HG02763 (cell line): ENCODE measurements around the gene SBNO1.
"Not testable (repeated sequence)": the region's sequence is repeated elsewhere in the genome, so short reads cannot be mapped to it uniquely, and the experiment has no call there.

Experiments
- ATAC-seq: cut with Tn5 transposase; IDR thresholded peaks from one replicate; pipeline ENCODE4 v1.9.1; 2021; ENCODE audit warnings: mild to moderate bottlenecking, moderate library complexity; ENCODE audit not compliant: unreplicated experiment

Gene SBNO1

GRCh38 chr12:123250471-123251383, 113.9 kb downstream of the SBNO1 start:
- ATAC-seq = no peak

DNA sequence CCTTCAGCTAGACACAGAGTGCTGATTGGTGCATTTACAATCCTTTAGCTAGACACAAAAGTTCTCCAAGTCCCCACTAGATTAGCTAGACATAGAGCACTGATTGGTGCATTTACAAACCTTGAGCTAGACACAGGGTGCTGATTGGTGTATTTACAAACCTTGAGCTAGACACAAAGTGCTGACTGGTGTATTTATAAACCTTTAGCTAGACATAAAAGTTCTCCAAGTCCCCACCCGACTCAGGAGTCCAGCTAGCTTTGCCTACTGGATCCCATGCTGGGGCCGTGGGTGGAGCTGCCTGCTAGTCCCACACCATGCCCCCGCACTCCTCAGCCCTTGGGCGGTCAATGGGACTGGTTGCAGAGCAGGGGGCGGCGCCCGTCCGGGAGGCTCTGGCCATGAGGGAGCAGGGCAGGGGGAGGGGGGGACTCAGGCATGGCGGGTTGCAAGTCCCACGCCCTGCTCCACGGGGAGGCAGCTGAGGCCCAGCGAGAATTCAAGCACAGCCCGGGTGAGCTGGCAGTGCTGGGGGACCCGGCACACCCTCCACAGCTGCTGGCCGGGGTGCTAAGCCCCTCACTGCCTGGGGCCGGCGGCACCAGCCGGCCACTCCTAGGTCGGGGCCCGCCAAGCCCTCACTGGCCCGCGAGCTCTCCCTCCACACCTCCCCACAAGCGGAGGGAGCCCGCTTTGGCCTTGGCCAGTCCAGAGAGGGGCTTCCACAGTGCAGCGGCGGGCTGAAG, 115.5 kb downstream of the SBNO1 start:
- not testable (repeated sequence) for ATAC-seq

DNA sequence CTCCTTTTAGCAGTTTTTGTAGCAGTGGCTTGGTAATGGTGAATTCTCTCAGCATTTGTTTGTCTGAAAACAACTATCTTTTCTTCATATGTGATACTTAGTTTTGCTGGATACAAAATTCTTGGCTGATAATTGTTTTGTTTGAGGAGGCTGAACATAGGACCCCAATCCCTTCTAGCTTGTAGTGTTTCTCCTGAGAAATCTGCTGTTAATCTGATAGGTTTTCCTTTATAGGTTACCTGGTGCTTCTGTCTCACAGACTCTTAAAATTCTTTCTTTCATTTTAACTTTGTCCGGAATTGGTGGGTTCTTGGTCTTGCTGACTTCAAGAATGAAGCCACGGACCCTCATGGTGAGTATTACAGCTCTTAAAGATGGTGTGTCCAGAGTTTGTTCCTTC, 116.5 kb downstream of the SBNO1 start:
- ATAC-seq = not testable (repeated sequence)

DNA sequence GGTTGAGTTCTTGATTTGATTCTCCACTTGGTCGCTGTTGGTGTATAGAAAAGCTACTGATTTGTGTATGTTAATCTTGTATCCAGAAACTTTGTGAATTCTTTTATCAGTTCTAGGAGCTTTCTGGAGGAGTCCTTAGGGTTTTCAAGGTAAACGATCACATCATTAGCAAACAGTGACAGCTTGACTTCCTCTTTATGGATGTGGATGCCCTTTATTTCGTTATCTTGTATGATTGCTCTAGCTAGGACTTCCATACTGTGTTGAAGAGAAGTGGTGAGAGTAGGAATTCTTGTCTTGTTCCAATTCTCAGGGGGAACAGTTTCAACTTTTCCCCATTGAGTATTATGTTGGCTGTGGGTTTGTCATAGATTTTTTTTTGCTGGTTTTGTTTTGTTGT, 119.0 kb downstream of the SBNO1 start:
- ATAC-seq = no peak

DNA sequence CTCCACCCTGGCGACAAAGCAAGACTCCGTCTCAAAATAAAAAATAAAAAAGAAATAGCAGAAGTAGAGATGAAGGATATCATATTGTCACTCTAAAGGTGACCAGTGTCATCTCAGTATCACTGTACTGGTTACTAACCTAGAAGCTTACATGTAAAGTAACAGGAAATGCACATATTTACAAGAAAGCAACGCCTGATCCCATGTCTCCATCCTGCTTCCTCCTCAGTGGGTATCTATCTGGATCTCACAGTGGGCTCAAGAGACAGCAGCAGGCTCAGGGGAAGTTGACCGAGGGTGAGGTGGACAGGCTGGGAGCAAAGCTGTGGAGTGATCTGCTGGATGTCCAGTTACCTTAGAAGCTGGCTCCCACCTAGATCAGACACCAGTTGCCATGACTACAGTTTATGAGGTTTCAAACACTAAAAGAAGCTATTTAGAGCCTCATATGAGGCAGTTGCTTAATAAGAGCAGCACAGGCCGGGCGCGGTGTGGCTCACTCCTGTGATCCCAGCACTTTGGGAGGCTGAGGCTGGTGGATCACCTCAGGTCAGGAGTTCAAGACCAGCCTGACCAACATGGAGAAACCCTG, 120.9 kb downstream of the SBNO1 start:
- no peak for ATAC-seq

- ATAC-seq = no peak
These were observed 122.3 kb downstream of the SBNO1 start for GRCh38 chr12:123242116-123242904.
